SU-DHL-6 (cell line): ENCODE results near the gene TNIK.

Experiments used
- H2AFZ ChIP-seq: fragments of 200-600 bp; sonication (generic); 2 replicates; pipeline ENCODE4 v1.6.1; 2014; ENCODE audit warnings: low read depth, mild to moderate bottlenecking, moderate library complexity, mixed read lengths, antibody characterized with exemption, low read length; ENCODE audit not compliant: severe bottlenecking
- H3F3A ChIP-seq: fragments of 200-600 bp; shearing (Covaris generic); 2 replicates; pipeline ENCODE4 v1.6.0; 2016; ENCODE audit warnings: antibody characterized with exemption, mild to moderate bottlenecking; ENCODE audit not compliant: insufficient read depth
- H3K27ac ChIP-seq: fragments of 200-600 bp; sonication (generic); 2 replicates; pipeline ENCODE4 v1.5.1; 2016; ENCODE audit warnings: low read depth, mild to moderate bottlenecking, low read length, moderate library complexity, mixed read lengths
- H3K27me3 ChIP-seq: fragments of 200-600 bp; sonication (generic), shearing (Covaris generic); 2 replicates; pipeline ENCODE4 v1.6.0; 2014; ENCODE audit warnings: mild to moderate bottlenecking, low read length
- H3K36me3 ChIP-seq: fragments of 200-600 bp; sonication (generic); 2 replicates; pipeline ENCODE4 v1.6.1; 2014; ENCODE audit warnings: mild to moderate bottlenecking, low read length, mixed read lengths
- H3K4me2 ChIP-seq: fragments of 300-600, 200-600 bp; shearing (Covaris generic), sonication (generic); 2 replicates; pipeline ENCODE4 v1.6.0; 2014; ENCODE audit warnings: low read length, low read depth, mild to moderate bottlenecking; ENCODE audit not compliant: poor library complexity, severe bottlenecking
- H3K4me3 ChIP-seq: fragments of 200-600 bp; sonication (generic); 2 replicates; pipeline ENCODE4 v1.5.1; 2014; ENCODE audit warnings: antibody characterized with exemption, low read length, mild to moderate bottlenecking, mixed read lengths; ENCODE audit not compliant: insufficient read depth, poor library complexity, severe bottlenecking
- H3K79me2 ChIP-seq: fragments of 200-600 bp; sonication (generic); 2 replicates; pipeline ENCODE4 v1.6.1; 2014; ENCODE audit warnings: mild to moderate bottlenecking, low read length, moderate library complexity; ENCODE audit not compliant: insufficient read depth
- H3K9ac ChIP-seq: fragments of 200-600 bp; sonication (generic); 2 replicates; pipeline ENCODE4 v1.7.0; 2014; ENCODE audit warnings: mild to moderate bottlenecking, low read length
- H3K9me2 ChIP-seq: fragments of 200-600 bp; sonication (generic); replicated peaks from 2 replicates; pipeline ENCODE4 v1.6.1; 2014; ENCODE audit warnings: low read length; ENCODE audit not compliant: insufficient read depth
- H3K9me3 ChIP-seq: fragments of 200-600 bp; sonication (generic); 2 replicates; pipeline ENCODE4 v1.6.1; 2014; ENCODE audit warnings: low read length, mixed read lengths; ENCODE audit not compliant: insufficient read depth
- H4K20me1 ChIP-seq: fragments of 200-600 bp; sonication (generic); 2 replicates; pipeline ENCODE4 v1.6.1; 2014; ENCODE audit warnings: low read depth, mild to moderate bottlenecking, antibody characterized with exemption, low read length, moderate library complexity, mixed read lengths
- EZH2phosphoT487 ChIP-seq: fragments of 200-600 bp; sonication (generic), shearing (Covaris generic); conservative IDR thresholded peaks from 2 replicates; pipeline ENCODE4 v1.6.1; 2018; ENCODE audit warnings: mild to moderate bottlenecking, antibody characterized with exemption, low read length, moderate library complexity, mixed read lengths
- TF ChIP-seq, protein P1 (sequence below): fragments of 200-600 bp; sonication (generic); IDR thresholded peaks from one replicate; pipeline ENCODE4 v1.5.1; 2017; ENCODE audit warnings: antibody characterized with exemption, mild to moderate bottlenecking, low read length, moderate library complexity; ENCODE audit not compliant: insufficient read depth, poor library complexity, severe bottlenecking

The TNIK gene

GRCh38 chr3:171281256-171281992 lies 178.8 kb downstream of the TNIK start:
- H3K9me2 ChIP-seq: no peaks in the 10 kb centered on the region
- H4K20me1 ChIP-seq: no peaks in the 10 kb centered on the region
- H3F3A ChIP-seq: no peaks in the 10 kb centered on the region
- H3K9ac ChIP-seq: no peak overlapping the region
- no peaks in the 10 kb centered on the region for H3K9me3 ChIP-seq
- H2AFZ ChIP-seq: no peak overlapping the region
- H3K36me3 ChIP-seq: no peaks in the 10 kb centered on the region
- H3K4me2 ChIP-seq: no peak overlapping the region
- H3K4me3 ChIP-seq: no peak overlapping the region
- no peak overlapping the region for H3K27ac ChIP-seq
- no peaks in the 10 kb centered on the region for H3K79me2 ChIP-seq
- H3K27me3 ChIP-seq: no peaks in the 10 kb centered on the region
- TF ChIP-seq, protein P1, sequence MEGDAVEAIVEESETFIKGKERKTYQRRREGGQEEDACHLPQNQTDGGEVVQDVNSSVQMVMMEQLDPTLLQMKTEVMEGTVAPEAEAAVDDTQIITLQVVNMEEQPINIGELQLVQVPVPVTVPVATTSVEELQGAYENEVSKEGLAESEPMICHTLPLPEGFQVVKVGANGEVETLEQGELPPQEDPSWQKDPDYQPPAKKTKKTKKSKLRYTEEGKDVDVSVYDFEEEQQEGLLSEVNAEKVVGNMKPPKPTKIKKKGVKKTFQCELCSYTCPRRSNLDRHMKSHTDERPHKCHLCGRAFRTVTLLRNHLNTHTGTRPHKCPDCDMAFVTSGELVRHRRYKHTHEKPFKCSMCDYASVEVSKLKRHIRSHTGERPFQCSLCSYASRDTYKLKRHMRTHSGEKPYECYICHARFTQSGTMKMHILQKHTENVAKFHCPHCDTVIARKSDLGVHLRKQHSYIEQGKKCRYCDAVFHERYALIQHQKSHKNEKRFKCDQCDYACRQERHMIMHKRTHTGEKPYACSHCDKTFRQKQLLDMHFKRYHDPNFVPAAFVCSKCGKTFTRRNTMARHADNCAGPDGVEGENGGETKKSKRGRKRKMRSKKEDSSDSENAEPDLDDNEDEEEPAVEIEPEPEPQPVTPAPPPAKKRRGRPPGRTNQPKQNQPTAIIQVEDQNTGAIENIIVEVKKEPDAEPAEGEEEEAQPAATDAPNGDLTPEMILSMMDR: no peak
- no peak for TF ChIP-seq EZH2phosphoT487

DNA sequence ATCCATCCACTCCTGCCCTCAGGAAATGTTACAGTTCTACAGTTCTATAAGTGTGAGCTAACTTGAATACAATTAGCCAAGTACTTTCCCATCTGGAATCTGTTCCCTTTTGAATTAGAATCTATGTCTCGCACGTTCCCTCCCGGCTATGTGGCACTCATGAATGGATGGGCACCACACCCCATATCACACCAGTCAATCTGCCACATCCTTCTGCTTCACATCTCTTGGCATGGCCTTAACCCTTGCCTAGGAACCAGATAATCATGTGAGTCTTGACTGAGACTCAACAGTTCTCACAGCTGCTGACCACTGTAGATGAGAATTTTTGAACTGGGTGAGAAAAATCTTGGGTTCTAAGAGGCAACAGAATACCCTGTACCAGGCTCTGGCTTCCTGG lies 180.2 kb downstream of the TNIK start:
- Histone ChIP-seq H3K4me3 (no peak overlapping the region), H3K9ac (no peak overlapping the region), H3F3A (no peaks in the 10 kb centered on the region), H4K20me1 (no peaks in the 10 kb centered on the region), H3K9me2 (no peaks in the 10 kb centered on the region), H3K36me3 (no peaks in the 10 kb centered on the region), H3K27ac (no peak overlapping the region), H3K4me2 (no peak overlapping the region), H3K9me3 (no peaks in the 10 kb centered on the region), H3K79me2 (no peaks in the 10 kb centered on the region), H3K27me3 (no peaks in the 10 kb centered on the region), H2AFZ (no peak overlapping the region)
- no peak for TF ChIP-seq EZH2phosphoT487
- TF ChIP-seq, protein P1: no peak

GRCh38 chr3:171278299-171278590 lies 182.0 kb downstream of the TNIK start:
- H3K9me2 ChIP-seq: no peaks in the 10 kb centered on the region
- H3K27me3 ChIP-seq: no peaks in the 10 kb centered on the region
- H3K27ac ChIP-seq: no peak overlapping the region
- no peak overlapping the region for H2AFZ ChIP-seq
- TF ChIP-seq, protein P1: no peak
- H3K9ac ChIP-seq: no peak overlapping the region
- H3K4me2 ChIP-seq: no peak overlapping the region
- no peaks in the 10 kb centered on the region for H3K79me2 ChIP-seq
- H3K9me3 ChIP-seq: no peaks in the 10 kb centered on the region
- H3K4me3 ChIP-seq: no peak overlapping the region
- no peaks in the 10 kb centered on the region for H4K20me1 ChIP-seq
- no peaks in the 10 kb centered on the region for H3F3A ChIP-seq
- H3K36me3 ChIP-seq: no peaks in the 10 kb centered on the region
